Right atrium auricular region (tissue), 2 donors: ENCODE results near the gene ACSM3. TPM values are rescaled to one million over a fixed set of nuclear protein-coding genes. Genes with fewer than 3 reads are reported as not detected.

Source experiments
- DNase-seq: peaks from one replicate; pipeline ENCODE4 v3.0.0-alpha.2; 2019; ENCODE audit warnings: low spot score
- H3K27ac ChIP-seq, 2 donors: fragments of 200-600 bp; sonication (generic); 1 replicate in 1 of 2; 2 replicates in 1 of 2; pipeline ENCODE4 v1.5.1; 2016 to 2019
- H3K27me3 ChIP-seq, 2 donors: fragments of 200-600 bp; sonication (generic); one replicate each; pipeline versions ENCODE4 v1.5.1 to v1.6.0; 2017 to 2019
- H3K36me3 ChIP-seq: fragments of 200-600 bp; sonication (generic); one replicate; pipeline ENCODE4 v1.5.1; 2016
- H3K4me1 ChIP-seq, 2 donors: fragments of 200-600 bp; sonication (generic); one replicate each; pipeline versions ENCODE4 v1.5.1 to v1.6.0; 2017 to 2019
- H3K4me3 ChIP-seq, 2 donors: fragments of 200-600 bp; sonication (generic); 1 replicate in 1 of 2; 2 replicates in 1 of 2; pipeline ENCODE4 v1.5.1; 2017 to 2019; ENCODE audit warnings: mild to moderate bottlenecking in 1 of 2, moderate library complexity in 1 of 2
- H3K9me3 ChIP-seq, 2 donors: fragments of 200-600 bp; sonication (generic); one replicate each; pipeline ENCODE4 v1.5.1; 2019
- total RNA-seq, 2 donors: library from RNA; depleted of rRNA; stranded (reverse); fragments of >200 nt; gene quantifications; one replicate each; pipeline ENCODE4 v1.1.0, GENCODE V29; 2016
- TF ChIP-seq, protein P1 (sequence below), 2 donors: fragments of 200-600 bp; sonication (generic); IDR thresholded peaks; one replicate each; pipeline ENCODE4 v1.5.1; 2019; ENCODE audit warnings: antibody characterized with exemption in 2 of 2

Gene ACSM3
- total RNA-seq, 2 donors from 2014 or later, result 15.8 to 27.0 TPM

DNA sequence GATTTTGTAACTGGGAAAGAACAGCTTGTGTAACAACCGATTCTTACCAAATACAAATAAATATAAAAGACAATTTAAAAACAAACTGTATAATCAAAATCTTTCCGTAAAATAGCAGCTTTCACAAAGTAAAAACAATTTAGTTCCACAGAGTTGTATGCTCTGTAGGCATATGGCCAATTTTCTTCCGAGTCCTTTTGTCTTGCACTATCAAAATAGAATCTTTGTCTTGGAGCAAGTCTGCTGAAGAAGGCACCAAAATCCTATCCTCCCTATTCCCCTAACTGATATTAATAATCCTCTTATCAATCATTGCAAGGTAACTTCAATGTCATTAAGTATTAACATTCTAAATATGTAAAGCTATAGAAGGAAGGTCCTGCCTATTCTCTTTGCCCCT, 29.8 kb upstream of the ACSM3 start:
- H3K36me3 ChIP-seq, result peaks cover 46% of the 10 kb centered on the region

DNA sequence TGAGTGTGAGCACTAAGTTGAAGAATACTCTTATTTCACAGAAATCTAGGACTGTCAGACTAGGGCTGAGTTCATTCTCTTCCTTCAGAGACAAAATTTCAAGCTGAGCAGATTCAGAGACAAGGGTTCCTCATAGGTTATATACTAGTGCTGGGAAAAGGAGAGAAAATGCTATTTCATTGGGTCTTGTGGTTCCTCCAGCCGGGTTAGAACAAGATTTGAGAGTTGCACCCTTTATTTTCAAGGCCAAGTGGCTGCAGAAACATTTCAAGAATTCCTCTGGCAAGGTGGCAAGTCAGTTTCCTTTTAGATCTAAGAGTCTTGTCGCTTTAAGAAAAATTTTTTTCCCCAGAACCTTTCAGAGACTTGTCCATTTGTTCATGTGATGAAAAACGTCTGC, 29.0 kb upstream of the ACSM3 start:
- Histone ChIP-seq H3K27ac (no peak overlapping the region), H3K27me3 (no peaks in the 10 kb centered on the region), H3K4me3 (no peak overlapping the region), H3K4me1 (peaks cover 0 to 13% of the 10 kb centered on the region in 2 donors), H3K9me3 (no peaks in the 10 kb centered on the region), H3K36me3 (peaks cover 46% of the 10 kb centered on the region)
- TF ChIP-seq, protein P1, sequence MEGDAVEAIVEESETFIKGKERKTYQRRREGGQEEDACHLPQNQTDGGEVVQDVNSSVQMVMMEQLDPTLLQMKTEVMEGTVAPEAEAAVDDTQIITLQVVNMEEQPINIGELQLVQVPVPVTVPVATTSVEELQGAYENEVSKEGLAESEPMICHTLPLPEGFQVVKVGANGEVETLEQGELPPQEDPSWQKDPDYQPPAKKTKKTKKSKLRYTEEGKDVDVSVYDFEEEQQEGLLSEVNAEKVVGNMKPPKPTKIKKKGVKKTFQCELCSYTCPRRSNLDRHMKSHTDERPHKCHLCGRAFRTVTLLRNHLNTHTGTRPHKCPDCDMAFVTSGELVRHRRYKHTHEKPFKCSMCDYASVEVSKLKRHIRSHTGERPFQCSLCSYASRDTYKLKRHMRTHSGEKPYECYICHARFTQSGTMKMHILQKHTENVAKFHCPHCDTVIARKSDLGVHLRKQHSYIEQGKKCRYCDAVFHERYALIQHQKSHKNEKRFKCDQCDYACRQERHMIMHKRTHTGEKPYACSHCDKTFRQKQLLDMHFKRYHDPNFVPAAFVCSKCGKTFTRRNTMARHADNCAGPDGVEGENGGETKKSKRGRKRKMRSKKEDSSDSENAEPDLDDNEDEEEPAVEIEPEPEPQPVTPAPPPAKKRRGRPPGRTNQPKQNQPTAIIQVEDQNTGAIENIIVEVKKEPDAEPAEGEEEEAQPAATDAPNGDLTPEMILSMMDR (IDR thresholded peaks at IDR 0.05), result no peak
- DNase-seq, result no peak

More for the DNA sequence above, 29.8 kb upstream of the ACSM3 start:
- H3K27me3 ChIP-seq, result no peaks in the 10 kb centered on the region
- no peaks in the 10 kb centered on the region for H3K9me3 ChIP-seq
- TF ChIP-seq, protein P1 (IDR thresholded peaks at IDR 0.05), result no peak
- H3K4me3 ChIP-seq, result no peak overlapping the region
- H3K4me1 ChIP-seq, result peaks cover 0 to 7% of the 10 kb centered on the region in 2 donors
- H3K27ac ChIP-seq, result no peak overlapping the region
- DNase-seq, result no peak

DNA sequence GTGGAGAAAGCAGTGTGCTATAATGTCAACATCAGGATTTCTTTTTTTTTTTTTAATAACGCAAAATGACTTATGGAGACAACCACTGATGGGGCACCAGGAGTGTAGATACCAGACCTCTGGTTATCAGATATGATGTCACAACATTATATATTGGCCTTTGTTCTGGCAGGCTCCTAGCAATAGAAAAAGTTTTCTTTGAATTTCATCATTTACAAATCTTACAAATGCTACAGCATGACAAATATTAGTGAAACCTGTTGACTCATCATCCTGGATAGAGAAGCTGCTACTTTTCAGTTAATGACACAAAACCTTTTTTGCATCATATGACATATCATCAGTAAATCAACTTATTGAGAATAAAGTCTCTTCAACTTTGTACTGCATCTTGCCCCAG, 28.3 kb upstream of the ACSM3 start:
- H3K36me3 ChIP-seq, result peaks cover 46% of the 10 kb centered on the region
- no peak overlapping the region for H3K27ac ChIP-seq
- H3K9me3 ChIP-seq, result no peaks in the 10 kb centered on the region

DNA sequence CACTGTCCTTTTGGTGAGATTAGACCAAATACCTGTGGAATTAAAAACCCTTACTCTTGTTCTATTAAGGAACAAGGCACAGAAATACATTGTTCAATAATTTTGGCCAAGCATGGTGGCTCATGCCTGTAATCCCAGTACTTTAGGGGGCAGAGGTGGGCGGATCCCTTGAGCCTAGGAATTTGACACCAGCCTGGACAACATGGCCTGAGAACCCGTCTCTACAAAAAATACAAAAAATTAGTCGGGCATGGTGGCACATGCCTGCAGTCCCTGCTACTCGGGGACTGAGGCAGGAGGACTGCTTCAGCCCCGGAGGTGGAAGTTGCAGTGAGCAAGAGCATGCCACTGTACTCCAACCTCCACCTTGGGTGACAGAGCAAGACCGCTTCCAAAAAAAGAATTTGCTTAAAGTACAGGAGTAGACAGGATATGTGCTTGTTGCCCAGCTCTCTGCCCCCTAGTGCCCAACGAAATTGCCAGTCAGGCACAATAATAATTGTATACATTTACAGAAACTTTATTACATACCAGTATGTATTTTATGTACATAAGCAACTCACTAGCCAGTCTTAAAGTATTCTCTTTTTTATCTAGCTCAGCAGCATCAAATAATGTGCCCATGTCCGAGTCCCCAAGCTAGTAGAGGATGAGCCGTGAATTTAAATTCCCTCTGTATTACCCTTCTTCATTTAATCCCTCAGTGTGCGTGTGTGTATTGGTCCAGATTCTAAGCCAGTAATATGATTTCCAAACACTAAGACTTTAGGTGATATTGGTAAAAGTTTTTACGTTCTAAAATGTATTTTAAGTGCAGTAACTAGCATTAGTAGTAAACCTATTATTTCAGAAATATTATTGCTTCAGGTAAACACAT, 23.6 kb upstream of the ACSM3 start:
- Histone ChIP-seq H3K36me3 (peaks cover 36% of the 10 kb centered on the region), H3K27me3 (no peaks in the 10 kb centered on the region), H3K27ac (peak overlapping the region; percentile 97 to 98), H3K9me3 (no peaks in the 10 kb centered on the region), H3K4me1 (peaks cover 0 to 24% of the 10 kb centered on the region in 2 donors), H3K4me3 (peak overlapping the region; percentile 99)
- no peak for DNase-seq
- TF ChIP-seq, protein P1 (IDR thresholded peaks at IDR 0.05), result peak in 1 of 2 donors; percentile 35

More for the DNA sequence above, 28.3 kb upstream of the ACSM3 start:
- TF ChIP-seq, protein P1 (IDR thresholded peaks at IDR 0.05), result no peak
- H3K27me3 ChIP-seq, result no peaks in the 10 kb centered on the region
- DNase-seq, result no peak
- peaks cover 0 to 20% of the 10 kb centered on the region in 2 donors for H3K4me1 ChIP-seq
- H3K4me3 ChIP-seq, result no peak overlapping the region

DNA sequence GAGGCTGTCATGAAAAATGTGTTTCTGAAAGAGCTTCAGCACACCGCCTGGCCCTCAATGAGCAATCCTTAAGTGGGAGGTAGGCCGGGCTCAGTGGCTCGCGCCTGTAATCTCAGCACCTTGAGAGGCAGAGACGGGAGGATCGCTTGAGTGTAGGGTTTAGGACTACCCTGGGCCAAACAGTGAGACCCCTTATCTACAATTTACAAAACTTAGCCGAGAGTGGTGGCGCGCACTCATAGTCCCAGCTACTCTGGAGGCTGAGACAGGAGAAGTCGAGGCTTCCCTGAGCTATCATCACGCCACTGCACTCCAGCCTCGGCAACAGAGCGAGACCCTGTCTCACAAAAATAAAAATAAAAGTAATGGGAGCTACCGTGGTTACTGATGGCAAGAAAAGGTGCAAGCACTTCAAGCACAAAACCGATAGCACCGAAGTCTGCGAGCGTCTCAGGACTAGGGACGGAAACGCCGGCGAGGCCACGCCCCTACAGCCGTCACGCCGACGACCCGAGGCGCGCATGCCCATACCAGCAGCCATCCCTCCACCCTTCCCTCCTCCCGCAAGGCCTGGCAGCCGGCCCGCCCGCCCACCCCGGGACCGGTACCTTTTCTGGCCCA, 22.8 kb upstream of the ACSM3 start:
- H3K4me1 ChIP-seq, result peaks cover 0 to 24% of the 10 kb centered on the region in 2 donors
- H3K9me3 ChIP-seq, result no peaks in the 10 kb centered on the region
- H3K27me3 ChIP-seq, result no peaks in the 10 kb centered on the region
- peak overlapping the region; percentile 97 to 98 for H3K27ac ChIP-seq
- H3K36me3 ChIP-seq, result peaks cover 28% of the 10 kb centered on the region
- DNase-seq, result peak; percentile 88
- TF ChIP-seq, protein P1 (IDR thresholded peaks at IDR 0.05), result no peak
- H3K4me3 ChIP-seq, result peak overlapping the region; percentile 99
